ENCODE results near the gene TMEM18.

DNA sequence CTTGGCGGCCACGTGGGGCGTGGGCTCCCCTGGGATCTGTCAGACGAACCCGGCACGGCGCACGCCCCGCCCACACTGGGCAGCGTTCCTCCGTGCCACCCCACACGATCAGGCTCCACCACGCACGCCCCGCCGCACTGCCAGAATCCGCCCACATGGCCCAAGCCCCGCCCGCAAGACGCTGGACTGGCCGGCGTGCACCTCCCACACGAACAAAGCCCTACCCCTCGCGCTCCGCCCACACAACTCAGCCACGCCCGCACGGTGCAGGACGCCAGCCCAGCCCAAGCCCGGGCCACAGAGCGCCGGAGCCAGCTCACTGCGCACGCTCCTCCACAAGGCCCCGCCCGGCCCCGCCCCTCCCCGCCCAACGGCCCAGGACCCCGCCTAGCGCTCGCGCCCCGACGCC lies 555 bp downstream of the TMEM18 start:
- TF ChIP-seq, protein P1, sequence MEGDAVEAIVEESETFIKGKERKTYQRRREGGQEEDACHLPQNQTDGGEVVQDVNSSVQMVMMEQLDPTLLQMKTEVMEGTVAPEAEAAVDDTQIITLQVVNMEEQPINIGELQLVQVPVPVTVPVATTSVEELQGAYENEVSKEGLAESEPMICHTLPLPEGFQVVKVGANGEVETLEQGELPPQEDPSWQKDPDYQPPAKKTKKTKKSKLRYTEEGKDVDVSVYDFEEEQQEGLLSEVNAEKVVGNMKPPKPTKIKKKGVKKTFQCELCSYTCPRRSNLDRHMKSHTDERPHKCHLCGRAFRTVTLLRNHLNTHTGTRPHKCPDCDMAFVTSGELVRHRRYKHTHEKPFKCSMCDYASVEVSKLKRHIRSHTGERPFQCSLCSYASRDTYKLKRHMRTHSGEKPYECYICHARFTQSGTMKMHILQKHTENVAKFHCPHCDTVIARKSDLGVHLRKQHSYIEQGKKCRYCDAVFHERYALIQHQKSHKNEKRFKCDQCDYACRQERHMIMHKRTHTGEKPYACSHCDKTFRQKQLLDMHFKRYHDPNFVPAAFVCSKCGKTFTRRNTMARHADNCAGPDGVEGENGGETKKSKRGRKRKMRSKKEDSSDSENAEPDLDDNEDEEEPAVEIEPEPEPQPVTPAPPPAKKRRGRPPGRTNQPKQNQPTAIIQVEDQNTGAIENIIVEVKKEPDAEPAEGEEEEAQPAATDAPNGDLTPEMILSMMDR (IDR thresholded peaks at IDR 0.05) = no peak
- no peak for TF ChIP-seq EP300 (IDR thresholded peaks at IDR 0.05)

Measured in esophagus muscularis mucosa (tissue), 3 donors.